A549 (cell line): Measurements from ENCODE around the gene CPS1. TPM values are rescaled to one million over a fixed set of nuclear protein-coding genes. Genes with fewer than 3 reads are reported as not detected.

ENCODE experiments used
- ATAC-seq, 2 experiments: fragments of 200-7000 bp in 1 of 2; fragments of >200 bp in 1 of 2; cut with Nextera tagmentation in 1 of 2; cut with Tn5 transposase in 1 of 2; 3 replicates each; pipeline versions ENCODE4 v1.8.0 to v1.9.1; 2018 to 2020; ENCODE audit warnings: mild to moderate bottlenecking in 1 of 2, moderate library complexity in 1 of 2
- CTCF ChIA-PET: fragments of 300-600 bp; sonication (Branson Sonifier 250); formaldehyde crosslinking; extraction: SDS; loops from one replicate; lab custom pipeline; 2021; ENCODE audit warnings: antibody characterized with exemption, inconsistent platforms; lab: Yijun Ruan, JAX
- POLR2A ChIA-PET: fragments of 350-600 bp; formaldehyde crosslinking; extraction: SDS; loops from one replicate; lab custom pipeline; 2021; ENCODE audit warnings: antibody characterized with exemption, inconsistent platforms; lab: Yijun Ruan, JAX
- DNase-seq, 2 experiments: peaks; one replicate each; pipeline versions ENCODE4 v3.0.0 to v3.0.0-alpha.2; 2011 to 2016; ENCODE audit warnings: low read depth in 1 of 2, low spot score in 1 of 2
- FAIRE-seq: peaks from 2 replicates; lab custom pipeline; 2011; peaks lifted over from hg19 to GRCh38; lab: Jason Lieb, UNC
- H3K27ac ChIP-seq, 2 experiments: fragments of >200 bp; sonication (Bioruptor Twin); formaldehyde crosslinking; 3 replicates each; pipeline ENCODE4 v1.5.1; 2016 to 2017
- H3K4me1 ChIP-seq: fragments of >200 bp; sonication (Bioruptor Twin); formaldehyde crosslinking; 3 replicates; pipeline ENCODE4 v1.6.1; 2016
- H3K4me2 ChIP-seq: fragments of >200 bp; sonication (Bioruptor Twin); formaldehyde crosslinking; 3 replicates; pipeline ENCODE4 v1.6.1; 2016
- H3K4me3 ChIP-seq: fragments of >200 bp; sonication (Bioruptor Twin); formaldehyde crosslinking; 3 replicates; pipeline ENCODE4 v1.5.1; 2016
- H3K9me3 ChIP-seq: fragments of >200 bp; sonication (Bioruptor Twin); formaldehyde crosslinking; 3 replicates; pipeline ENCODE4 v1.6.1; 2016
- CBX2 ChIP-seq: fragments of 200-600 bp; sonication (generic); IDR thresholded peaks from 2 replicates; pipeline ENCODE4 v1.6.1; 2016; ENCODE audit warnings: low read depth, mild to moderate bottlenecking, borderline replicate concordance
- CBX8 ChIP-seq: fragments of 200-600 bp; sonication (generic); IDR thresholded peaks from 2 replicates; pipeline ENCODE4 v1.6.1; 2016
- CHD2 ChIP-seq: fragments of 150-350 bp; IDR thresholded peaks from 2 replicates; pipeline ENCODE4 v1.6.1; 2014; ENCODE audit warnings: low read length; ENCODE audit not compliant: partially characterized antibody
- FOSL2 ChIP-seq, 2 experiments: fragments of 450-650 bp in 1 of 2; fragments of >200 bp in 1 of 2; sonication (Bioruptor Twin) in 1 of 2; formaldehyde crosslinking; IDR thresholded peaks; 2 replicates each; pipeline versions ENCODE4 v1.5.0 to v1.6.1; 2016 to 2020; ENCODE audit warnings: mild to moderate bottlenecking in 1 of 2, moderate library complexity in 1 of 2
- GATA3 ChIP-seq: IDR thresholded peaks from 2 replicates; pipeline ENCODE4 v1.6.1; 2012; ENCODE audit warnings: borderline replicate concordance
- HEYL ChIP-seq: fragments of 250-450 bp; sonication (Bioruptor Pico); IDR thresholded peaks from 2 replicates; pipeline ENCODE4 v1.8.0; 2021; ENCODE audit warnings: mild to moderate bottlenecking, moderate library complexity
- KDM1A ChIP-seq: fragments of 200-600 bp; sonication (generic); IDR thresholded peaks from 2 replicates; pipeline ENCODE4 v1.6.1; 2016; ENCODE audit warnings: low read depth, mild to moderate bottlenecking
- NFE2L2 ChIP-seq: fragments of 150-350 bp; conservative IDR thresholded peaks from 2 replicates; pipeline ENCODE4 v1.6.1; 2014; ENCODE audit warnings: low read length
- NPAS2 ChIP-seq: fragments of 250-450 bp; sonication (Bioruptor Pico); IDR thresholded peaks from 2 replicates; pipeline ENCODE4 v1.8.0; 2022; ENCODE audit warnings: mild to moderate bottlenecking, moderate library complexity, borderline replicate concordance
- PBX3 ChIP-seq: IDR thresholded peaks from 2 replicates; pipeline ENCODE4 v1.6.1; 2012
- RFX5 ChIP-seq: fragments of 450-650 bp; IDR thresholded peaks from 2 replicates; pipeline ENCODE4 v1.7.1; 2014; ENCODE audit warnings: antibody characterized with exemption, mild to moderate bottlenecking, moderate library complexity
- USF2 ChIP-seq: fragments of 450-650 bp; IDR thresholded peaks from 2 replicates; pipeline ENCODE4 v1.6.1; 2014; ENCODE audit warnings: antibody characterized with exemption
- ZNF302 ChIP-seq: fragments of 250-450 bp; sonication (Bioruptor Pico); IDR thresholded peaks from 2 replicates; pipeline ENCODE4 v1.9.0; 2021; ENCODE audit warnings: inconsistent platforms, mild to moderate bottlenecking, moderate library complexity
- ZSCAN20 ChIP-seq: fragments of 250-450 bp; sonication (Bioruptor Pico); IDR thresholded peaks from 2 replicates; pipeline ENCODE4 v1.8.0; 2022; ENCODE audit warnings: mild to moderate bottlenecking, moderate library complexity
- WGBS: methylation state at CpG from one replicate; pipeline ENCODE4 v1.1.6; 2017; ENCODE audit errors: missing lambda C conversion rate; 5-methylcytosine and 5-hydroxymethylcytosine counted together
- polyA plus RNA-seq, 4 experiments: library from polyadenylated mRNA; depleted of rRNA in 3 of 4; stranded (reverse); fragments of >200 nt; fragmentation: RNase III in 1 of 4; extraction: RNeasy Plus Mini Kit Qiagen cat#74134 plus additional on column Dnase treatment in 1 of 4; gene quantifications; 2 replicates in 3 of 4; 3 replicates in 1 of 4; pipeline ENCODE4 v1.2.3, GENCODE V29; 2011 to 2017
- TF ChIP-seq, protein P1 (sequence below): IDR thresholded peaks from 2 replicates; pipeline ENCODE4 v1.6.1; 2012
- TF ChIP-seq, protein P2 (sequence below): fragments of >200 bp; sonication (Bioruptor Twin); formaldehyde crosslinking; IDR thresholded peaks from 2 replicates; pipeline ENCODE4 v1.6.1; 2016
- TF ChIP-seq, protein P3 (sequence below): fragments of 250-450 bp; sonication (Bioruptor Pico); IDR thresholded peaks from 2 replicates; pipeline ENCODE4 v1.5.0; 2021; ENCODE audit warnings: mild to moderate bottlenecking, moderate library complexity, borderline replicate concordance

CPS1 gene
- polyA plus RNA-seq, 2 of the 4 experiments (the other 2 are of a cell fraction): 16.1 to 61.3 TPM

GRCh38 chr2:210540471-210540870 is 15.9 kb upstream of the CPS1 start:
- no peak for DNase-seq
- CTCF ChIA-PET: no interaction called here
- TF ChIP-seq FOSL2 (IDR thresholded peaks at IDR 0.05) (no peak), FOSL2 (CRISPR knock-in tag; IDR thresholded peaks at IDR 0.05) (peak; percentile 31; the same call in 1 of the 2 replicates), KDM1A (no peak)
- peaks cover 6% of the 10 kb centered on the region; the same call in 1 of the 3 replicates for H3K4me1 ChIP-seq
- no peaks in the 10 kb centered on the region for H3K9me3 ChIP-seq
- 63% methylated on average over 4 of the region's 4 CpGs for WGBS
- POLR2A ChIA-PET: no interaction called here
- H3K27ac ChIP-seq: peak overlapping the region in 1 of 2 experiments; percentile 15; a peak in 1 of 6 replicates
- no peak overlapping the region for H3K4me3 ChIP-seq
- H3K4me2 ChIP-seq: peak overlapping the region; percentile 60
- ATAC-seq: no peak
- FAIRE-seq: no peak

- CTCF ChIA-PET: no interaction called here
- Histone ChIP-seq H3K9me3 (no peaks in the 10 kb centered on the region), H3K4me2 (no peak overlapping the region; the same call in 2 of the 3 replicates), H3K4me3 (no peak overlapping the region), H3K27ac (peak overlapping the region in 1 of 2 experiments; percentile 17; a peak in 2 of 6 replicates), H3K4me1 (peaks cover 6% of the 10 kb centered on the region; the same call in 1 of the 3 replicates)
- FAIRE-seq: no peak
- TF ChIP-seq, protein P1, sequence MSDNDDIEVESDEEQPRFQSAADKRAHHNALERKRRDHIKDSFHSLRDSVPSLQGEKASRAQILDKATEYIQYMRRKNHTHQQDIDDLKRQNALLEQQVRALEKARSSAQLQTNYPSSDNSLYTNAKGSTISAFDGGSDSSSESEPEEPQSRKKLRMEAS: no peak
- TF ChIP-seq ZSCAN20 (no peak), HEYL (CRISPR knock-in tag) (no peak), ZNF302 (CRISPR knock-in tag) (no peak), NPAS2 (CRISPR knock-in tag) (no peak), USF2 (no peak), GATA3 (no peak), RFX5 (no peak), CHD2 (no peak), NFE2L2 (no peak)
- TF ChIP-seq, protein P2, sequence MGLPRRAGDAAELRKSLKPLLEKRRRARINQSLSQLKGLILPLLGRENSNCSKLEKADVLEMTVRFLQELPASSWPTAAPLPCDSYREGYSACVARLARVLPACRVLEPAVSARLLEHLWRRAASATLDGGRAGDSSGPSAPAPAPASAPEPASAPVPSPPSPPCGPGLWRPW: no peak
- TF ChIP-seq, protein P3, sequence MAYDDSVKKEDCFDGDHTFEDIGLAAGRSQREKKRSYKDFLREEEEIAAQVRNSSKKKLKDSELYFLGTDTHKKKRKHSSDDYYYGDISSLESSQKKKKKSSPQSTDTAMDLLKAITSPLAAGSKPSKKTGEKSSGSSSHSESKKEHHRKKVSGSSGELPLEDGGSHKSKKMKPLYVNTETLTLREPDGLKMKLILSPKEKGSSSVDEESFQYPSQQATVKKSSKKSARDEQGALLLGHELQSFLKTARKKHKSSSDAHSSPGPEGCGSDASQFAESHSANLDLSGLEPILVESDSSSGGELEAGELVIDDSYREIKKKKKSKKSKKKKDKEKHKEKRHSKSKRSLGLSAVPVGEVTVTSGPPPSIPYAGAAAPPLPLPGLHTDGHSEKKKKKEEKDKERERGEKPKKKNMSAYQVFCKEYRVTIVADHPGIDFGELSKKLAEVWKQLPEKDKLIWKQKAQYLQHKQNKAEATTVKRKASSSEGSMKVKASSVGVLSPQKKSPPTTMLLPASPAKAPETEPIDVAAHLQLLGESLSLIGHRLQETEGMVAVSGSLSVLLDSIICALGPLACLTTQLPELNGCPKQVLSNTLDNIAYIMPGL: no peak
- no peak for ATAC-seq
- POLR2A ChIA-PET: no interaction called here
- 49% methylated on average over 2 of the region's 2 CpGs for WGBS
- no peak for DNase-seq
Measured at GRCh38 chr2:210540900-210541289, 15.5 kb upstream of the CPS1 start.

DNA sequence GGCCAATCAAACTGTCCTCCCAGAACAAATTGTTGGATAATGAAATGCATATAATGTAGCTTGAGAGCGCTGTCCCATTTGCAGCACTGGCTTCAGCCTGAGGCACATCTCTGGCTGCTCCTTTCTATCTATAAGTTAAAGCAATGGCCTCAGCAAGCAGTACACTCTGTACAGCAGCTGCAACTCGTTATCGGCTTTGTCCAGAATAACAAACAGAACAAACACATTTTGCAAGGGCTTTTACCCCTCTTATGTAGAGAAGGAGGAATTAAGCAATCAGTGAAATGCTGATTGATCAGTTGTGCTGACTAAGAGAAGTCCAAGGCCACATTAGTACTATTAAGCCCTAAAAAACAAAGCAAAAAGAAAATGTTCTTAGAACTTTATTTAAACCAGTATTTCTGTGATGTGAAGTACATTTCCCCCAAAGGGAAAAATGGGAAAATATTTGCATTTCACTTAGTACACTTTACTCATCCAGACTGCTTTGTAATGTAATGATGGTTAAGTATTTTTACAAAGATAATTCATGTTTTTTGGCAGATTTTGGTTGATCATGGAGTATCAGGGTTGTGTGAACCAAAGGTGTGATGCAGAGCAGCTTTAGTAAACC is 15.0 kb upstream of the CPS1 start:
- POLR2A ChIA-PET: no interaction called here
- Histone ChIP-seq H3K9me3 (no peaks in the 10 kb centered on the region), H3K27ac (peak overlapping the region in 1 of 2 experiments; percentile 17; a peak in 2 of 6 replicates), H3K4me3 (no peak overlapping the region), H3K4me1 (peaks cover 6% of the 10 kb centered on the region; the same call in 1 of the 3 replicates), H3K4me2 (no peak overlapping the region; the same call in 2 of the 3 replicates)
- CTCF ChIA-PET: interaction anchor here (0.6 kb wide), 1 partner anchor 232 kb away, joined by 5 read pairs; no protein-coding TSS in a partner anchor
- WGBS: 27% methylated on average over 3 of the region's 3 CpGs
- DNase-seq: no peak
- ATAC-seq: no peak
- no peak for FAIRE-seq
- TF ChIP-seq RFX5 (no peak), ZNF302 (CRISPR knock-in tag) (no peak), PBX3 (no peak), CBX8 (no peak), CBX2 (no peak), ZSCAN20 (no peak)
